ENCODE measurements around the gene GBP1. TPM values are rescaled to one million over a fixed set of nuclear protein-coding genes. Genes with fewer than 3 reads are reported as not detected.
A peak's percentile ranks its signal among the peaks of the same experiment; 100 is the strongest.

The GBP1 gene
- total and polyA plus RNA-seq, 2 experiments from 2014 or later, result 0.13 TPM; not detected in 1

DNA sequence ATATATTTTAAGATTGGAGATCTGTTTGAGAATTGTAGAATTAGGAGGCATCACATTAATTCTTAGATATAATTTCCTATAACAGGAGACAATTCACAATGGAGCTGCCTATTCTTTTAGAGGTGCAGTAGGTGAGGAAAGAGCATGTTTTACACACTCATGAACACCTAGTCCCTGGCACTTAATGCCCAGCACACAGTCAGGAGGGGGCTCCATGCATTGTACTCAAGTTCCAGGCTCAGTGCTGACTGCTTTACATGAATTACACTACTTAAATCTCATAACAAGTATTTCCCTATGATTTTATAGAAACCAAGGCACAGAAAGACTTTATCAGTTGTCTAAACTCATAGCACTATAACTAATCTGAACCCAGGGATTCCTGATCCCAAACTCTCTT lies 42.0 kb downstream of the GBP1 start (continued):
- TF ChIP-seq, protein P1, sequence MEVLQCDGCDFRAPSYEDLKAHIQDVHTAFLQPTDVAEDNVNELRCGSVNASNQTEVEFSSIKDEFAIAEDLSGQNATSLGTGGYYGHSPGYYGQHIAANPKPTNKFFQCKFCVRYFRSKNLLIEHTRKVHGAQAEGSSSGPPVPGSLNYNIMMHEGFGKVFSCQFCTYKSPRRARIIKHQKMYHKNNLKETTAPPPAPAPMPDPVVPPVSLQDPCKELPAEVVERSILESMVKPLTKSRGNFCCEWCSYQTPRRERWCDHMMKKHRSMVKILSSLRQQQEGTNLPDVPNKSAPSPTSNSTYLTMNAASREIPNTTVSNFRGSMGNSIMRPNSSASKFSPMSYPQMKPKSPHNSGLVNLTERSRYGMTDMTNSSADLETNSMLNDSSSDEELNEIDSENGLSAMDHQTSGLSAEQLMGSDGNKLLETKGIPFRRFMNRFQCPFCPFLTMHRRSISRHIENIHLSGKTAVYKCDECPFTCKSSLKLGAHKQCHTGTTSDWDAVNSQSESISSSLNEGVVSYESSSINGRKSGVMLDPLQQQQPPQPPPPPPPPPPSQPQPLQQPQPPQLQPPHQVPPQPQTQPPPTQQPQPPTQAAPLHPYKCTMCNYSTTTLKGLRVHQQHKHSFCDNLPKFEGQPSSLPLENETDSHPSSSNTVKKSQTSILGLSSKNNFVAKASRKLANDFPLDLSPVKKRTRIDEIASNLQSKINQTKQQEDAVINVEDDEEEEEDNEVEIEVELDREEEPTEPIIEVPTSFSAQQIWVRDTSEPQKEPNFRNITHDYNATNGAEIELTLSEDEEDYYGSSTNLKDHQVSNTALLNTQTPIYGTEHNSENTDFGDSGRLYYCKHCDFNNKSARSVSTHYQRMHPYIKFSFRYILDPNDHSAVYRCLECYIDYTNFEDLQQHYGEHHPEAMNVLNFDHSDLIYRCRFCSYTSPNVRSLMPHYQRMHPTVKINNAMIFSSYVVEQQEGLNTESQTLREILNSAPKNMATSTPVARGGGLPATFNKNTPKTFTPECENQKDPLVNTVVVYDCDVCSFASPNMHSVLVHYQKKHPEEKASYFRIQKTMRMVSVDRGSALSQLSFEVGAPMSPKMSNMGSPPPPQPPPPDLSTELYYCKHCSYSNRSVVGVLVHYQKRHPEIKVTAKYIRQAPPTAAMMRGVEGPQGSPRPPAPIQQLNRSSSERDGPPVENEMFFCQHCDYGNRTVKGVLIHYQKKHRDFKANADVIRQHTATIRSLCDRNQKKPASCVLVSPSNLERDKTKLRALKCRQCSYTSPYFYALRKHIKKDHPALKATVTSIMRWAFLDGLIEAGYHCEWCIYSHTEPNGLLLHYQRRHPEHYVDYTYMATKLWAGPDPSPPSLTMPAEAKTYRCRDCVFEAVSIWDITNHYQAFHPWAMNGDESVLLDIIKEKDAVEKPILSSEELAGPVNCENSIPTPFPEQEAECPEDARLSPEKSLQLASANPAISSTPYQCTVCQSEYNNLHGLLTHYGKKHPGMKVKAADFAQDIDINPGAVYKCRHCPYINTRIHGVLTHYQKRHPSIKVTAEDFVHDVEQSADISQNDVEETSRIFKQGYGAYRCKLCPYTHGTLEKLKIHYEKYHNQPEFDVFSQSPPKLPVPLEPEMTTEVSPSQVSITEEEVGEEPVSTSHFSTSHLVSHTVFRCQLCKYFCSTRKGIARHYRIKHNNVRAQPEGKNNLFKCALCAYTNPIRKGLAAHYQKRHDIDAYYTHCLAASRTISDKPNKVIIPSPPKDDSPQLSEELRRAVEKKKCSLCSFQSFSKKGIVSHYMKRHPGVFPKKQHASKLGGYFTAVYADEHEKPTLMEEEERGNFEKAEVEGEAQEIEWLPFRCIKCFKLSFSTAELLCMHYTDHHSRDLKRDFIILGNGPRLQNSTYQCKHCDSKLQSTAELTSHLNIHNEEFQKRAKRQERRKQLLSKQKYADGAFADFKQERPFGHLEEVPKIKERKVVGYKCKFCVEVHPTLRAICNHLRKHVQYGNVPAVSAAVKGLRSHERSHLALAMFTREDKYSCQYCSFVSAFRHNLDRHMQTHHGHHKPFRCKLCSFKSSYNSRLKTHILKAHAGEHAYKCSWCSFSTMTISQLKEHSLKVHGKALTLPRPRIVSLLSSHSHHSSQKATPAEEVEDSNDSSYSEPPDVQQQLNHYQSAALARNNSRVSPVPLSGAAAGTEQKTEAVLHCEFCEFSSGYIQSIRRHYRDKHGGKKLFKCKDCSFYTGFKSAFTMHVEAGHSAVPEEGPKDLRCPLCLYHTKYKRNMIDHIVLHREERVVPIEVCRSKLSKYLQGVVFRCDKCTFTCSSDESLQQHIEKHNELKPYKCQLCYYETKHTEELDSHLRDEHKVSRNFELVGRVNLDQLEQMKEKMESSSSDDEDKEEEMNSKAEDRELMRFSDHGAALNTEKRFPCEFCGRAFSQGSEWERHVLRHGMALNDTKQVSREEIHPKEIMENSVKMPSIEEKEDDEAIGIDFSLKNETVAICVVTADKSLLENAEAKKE (CRISPR knock-in tag; IDR thresholded peaks at IDR 0.05), result no peak
- TF ChIP-seq, protein P2, sequence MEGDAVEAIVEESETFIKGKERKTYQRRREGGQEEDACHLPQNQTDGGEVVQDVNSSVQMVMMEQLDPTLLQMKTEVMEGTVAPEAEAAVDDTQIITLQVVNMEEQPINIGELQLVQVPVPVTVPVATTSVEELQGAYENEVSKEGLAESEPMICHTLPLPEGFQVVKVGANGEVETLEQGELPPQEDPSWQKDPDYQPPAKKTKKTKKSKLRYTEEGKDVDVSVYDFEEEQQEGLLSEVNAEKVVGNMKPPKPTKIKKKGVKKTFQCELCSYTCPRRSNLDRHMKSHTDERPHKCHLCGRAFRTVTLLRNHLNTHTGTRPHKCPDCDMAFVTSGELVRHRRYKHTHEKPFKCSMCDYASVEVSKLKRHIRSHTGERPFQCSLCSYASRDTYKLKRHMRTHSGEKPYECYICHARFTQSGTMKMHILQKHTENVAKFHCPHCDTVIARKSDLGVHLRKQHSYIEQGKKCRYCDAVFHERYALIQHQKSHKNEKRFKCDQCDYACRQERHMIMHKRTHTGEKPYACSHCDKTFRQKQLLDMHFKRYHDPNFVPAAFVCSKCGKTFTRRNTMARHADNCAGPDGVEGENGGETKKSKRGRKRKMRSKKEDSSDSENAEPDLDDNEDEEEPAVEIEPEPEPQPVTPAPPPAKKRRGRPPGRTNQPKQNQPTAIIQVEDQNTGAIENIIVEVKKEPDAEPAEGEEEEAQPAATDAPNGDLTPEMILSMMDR (conservative IDR thresholded peaks at IDR 0.05; ENCODE audit: low read depth in 2 of 2), result no peak
- TF ChIP-seq POLR2AphosphoS5 (IDR thresholded peaks at IDR 0.05; ENCODE audit: low read depth) (no peak), ZNF331 (CRISPR knock-in tag; IDR thresholded peaks at IDR 0.05; ENCODE audit: low read depth) (no peak), JUNB (IDR thresholded peaks at IDR 0.05; ENCODE audit: unreplicated experiment) (no peak)

GRCh38 chr1:89022167-89022959 lies 42.6 kb downstream of the GBP1 start, which contains the start of gene GBP3:
Gene GBP3, minus strand, starts transcription at chr1:89022866. Its CDS starts 2,145 bp downstream, at chr1:89020721.
- Histone ChIP-seq H3K4me3 (no peak within 1 kb of the TSS), H3K4me2 (no peak within 1 kb of the TSS), H3K9me2 (ENCODE audit: insufficient read depth) (no peaks in the 10 kb centered on the region), H3K27ac (ENCODE audit: low read depth) (no peak within 1 kb of the TSS), H3F3A (replicated peaks; ENCODE audit: low read depth) (no peaks in the 10 kb centered on the region), H3K79me2 (replicated peaks; ENCODE audit: insufficient read depth) (no peaks in the 10 kb centered on the region), H3K4me1 (ENCODE audit: insufficient read depth) (no peaks in the 10 kb centered on the region; the same call in 1 of the 2 replicates), H4K20me1 (replicated peaks; ENCODE audit: insufficient read depth) (no peaks in the 10 kb centered on the region), H2AFZ (peak within 1 kb of the TSS; percentile 72), H3K36me3 (ENCODE audit: insufficient read depth) (no peaks in the 10 kb centered on the region), H3K27me3 (ENCODE audit: insufficient read depth) (no peaks in the 10 kb centered on the region)
- peaks cover 9% of the 10 kb centered on the region for H3K4me1 Mint-ChIP-seq
- H3K9me3 Mint-ChIP-seq, result no peaks in the 10 kb centered on the region; the same call in 2 of the 3 replicates
- H3K36me3 Mint-ChIP-seq (ENCODE audit: low read depth), result no peaks in the 10 kb centered on the region
- no peak within 1 kb of the TSS for H3K4me3 Mint-ChIP-seq
- peaks cover 5% of the 10 kb centered on the region for H3K27me3 Mint-ChIP-seq (ENCODE audit: insufficient read depth, low read depth, poor library complexity)
- H3K27ac Mint-ChIP-seq, result peak within 1 kb of the TSS; percentile 9; the same call in 1 of the 2 replicates
- DNase-seq (ENCODE audit: low spot score), result no peak
- peak; percentile 64 for ATAC-seq
- TF ChIP-seq, protein P3, sequence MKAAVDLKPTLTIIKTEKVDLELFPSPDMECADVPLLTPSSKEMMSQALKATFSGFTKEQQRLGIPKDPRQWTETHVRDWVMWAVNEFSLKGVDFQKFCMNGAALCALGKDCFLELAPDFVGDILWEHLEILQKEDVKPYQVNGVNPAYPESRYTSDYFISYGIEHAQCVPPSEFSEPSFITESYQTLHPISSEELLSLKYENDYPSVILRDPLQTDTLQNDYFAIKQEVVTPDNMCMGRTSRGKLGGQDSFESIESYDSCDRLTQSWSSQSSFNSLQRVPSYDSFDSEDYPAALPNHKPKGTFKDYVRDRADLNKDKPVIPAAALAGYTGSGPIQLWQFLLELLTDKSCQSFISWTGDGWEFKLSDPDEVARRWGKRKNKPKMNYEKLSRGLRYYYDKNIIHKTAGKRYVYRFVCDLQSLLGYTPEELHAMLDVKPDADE (IDR thresholded peaks at IDR 0.05), result no peak
- no peak for TF ChIP-seq STAT1 (IDR thresholded peaks at IDR 0.05; ENCODE audit: unreplicated experiment)
- no peak for TF ChIP-seq POLR2AphosphoS5 (IDR thresholded peaks at IDR 0.05; ENCODE audit: low read depth)
- no peak for TF ChIP-seq ZNF331 (CRISPR knock-in tag; IDR thresholded peaks at IDR 0.05; ENCODE audit: low read depth)
- TF ChIP-seq CREB1 (CRISPR knock-in tag; IDR thresholded peaks at IDR 0.05; ENCODE audit: low read depth), result no peak
- no peak for TF ChIP-seq ZNF114 (CRISPR knock-in tag; IDR thresholded peaks at IDR 0.05)
- no peak for TF ChIP-seq REST (IDR thresholded peaks at IDR 0.05; ENCODE audit: unreplicated experiment)
- no peak for TF ChIP-seq EZH2phosphoT487 (IDR thresholded peaks at IDR 0.05; ENCODE audit: unreplicated experiment)
- no peak for TF ChIP-seq JUNB (IDR thresholded peaks at IDR 0.05; ENCODE audit: unreplicated experiment)

Data from GM23338 (cell line).